PC-3 (cell line): ENCODE data around the gene YPEL3. TPM values are rescaled to one million over a fixed set of nuclear protein-coding genes. Genes with fewer than 3 reads are reported as not detected.

Experiments
- ATAC-seq: fragments of 200-7000 bp; cut with Tn5 transposase; 2 replicates; pipeline ENCODE4 v1.9.1; 2020; ENCODE audit warnings: mild to moderate bottlenecking, moderate library complexity
- BruUV-seq: library from RNA; stranded (reverse); fragments of 400-500 nt; replicated peaks from 2 replicates; lab custom pipeline; 2021; lab: Mats Ljungman, UMichigan
- CTCF ChIA-PET: fragments of 300-600 bp; sonication (Branson Sonifier 250); formaldehyde crosslinking; loops from one replicate; lab custom pipeline; 2022; ENCODE audit warnings: antibody characterized with exemption; lab: Charles Lee
- POLR2A ChIA-PET: fragments of 300-600 bp; sonication (Branson Sonifier 250); formaldehyde crosslinking; loops from one replicate; lab custom pipeline; 2022; ENCODE audit warnings: antibody characterized with exemption; ENCODE audit not compliant: unreplicated experiment; lab: Charles Lee
- DNase-seq: peaks from one replicate; pipeline ENCODE4 v3.0.0-alpha.2; 2015
- H2AFZ ChIP-seq: fragments of 300-600 bp; sonication (generic); 2 replicates; pipeline ENCODE4 v1.6.0; 2016; ENCODE audit warnings: antibody characterized with exemption, low read length
- H3F3A ChIP-seq: fragments of 300-600 bp; sonication (generic); one replicate; pipeline ENCODE4 v1.6.0; 2017; ENCODE audit warnings: antibody characterized with exemption, low read length, control low read depth, mild to moderate bottlenecking; ENCODE audit not compliant: unreplicated experiment
- H3K27ac ChIP-seq: fragments of 300-600 bp; sonication (generic); 2 replicates; pipeline ENCODE4 v1.5.1; 2016; ENCODE audit warnings: mild to moderate bottlenecking, low read length
- H3K27me3 ChIP-seq: fragments of 300-600 bp; sonication (generic); 2 replicates; pipeline ENCODE4 v1.6.1; 2016; ENCODE audit warnings: low read length, mixed read lengths
- H3K36me3 ChIP-seq: fragments of 300-600 bp; sonication (generic); 2 replicates; pipeline ENCODE4 v1.6.1; 2016; ENCODE audit warnings: low read depth, mixed run types, low read length, mixed read lengths
- H3K4me1 ChIP-seq: fragments of 300-600 bp; sonication (generic); 2 replicates; pipeline ENCODE4 v1.5.1; 2016; ENCODE audit warnings: low read length; ENCODE audit not compliant: insufficient read depth
- H3K4me2 ChIP-seq: fragments of 300-600 bp; sonication (generic); 2 replicates; pipeline ENCODE4 v1.6.0; 2016; ENCODE audit warnings: low read length
- H3K4me3 ChIP-seq: fragments of 300-600 bp; sonication (generic); 2 replicates; pipeline ENCODE4 v1.5.1; 2016; ENCODE audit warnings: mild to moderate bottlenecking, low read length, mixed read lengths
- H3K79me2 ChIP-seq: fragments of 300-600 bp; sonication (generic); 2 replicates; pipeline ENCODE4 v1.6.1; 2017; ENCODE audit warnings: low read length, mixed read lengths
- H3K9ac ChIP-seq: fragments of 300-600 bp; sonication (generic); 2 replicates; pipeline ENCODE4 v1.6.0; 2016; ENCODE audit warnings: mild to moderate bottlenecking, low read length
- H3K9me2 ChIP-seq: fragments of 300-600 bp; sonication (generic); replicated peaks from 2 replicates; pipeline ENCODE4 v1.6.1; 2016; ENCODE audit warnings: mixed run types, low read length, mixed read lengths
- H3K9me3 ChIP-seq: fragments of 300-600 bp; sonication (generic); 2 replicates; pipeline ENCODE4 v1.6.1; 2016; ENCODE audit warnings: low read length, mixed read lengths
- H4K20me1 ChIP-seq: fragments of 300-600 bp; sonication (generic); 2 replicates; pipeline ENCODE4 v1.6.1; 2016; ENCODE audit warnings: low read length, mixed read lengths
- CTCF ChIP-seq: fragments of 300-600 bp; sonication (generic); conservative IDR thresholded peaks from 2 replicates; pipeline ENCODE4 v1.5.1; 2017; ENCODE audit warnings: antibody characterized with exemption, low read depth, mild to moderate bottlenecking, low read length
- EZH2 ChIP-seq: fragments of 300-600 bp; sonication (generic); IDR thresholded peaks from one replicate; pipeline ENCODE4 v1.6.1; 2017; ENCODE audit warnings: antibody characterized with exemption, mild to moderate bottlenecking, low read length; ENCODE audit not compliant: unreplicated experiment
- EZH2phosphoT487 ChIP-seq: fragments of 300-600 bp; sonication (generic); IDR thresholded peaks from 2 replicates; pipeline ENCODE4 v1.6.1; 2018; ENCODE audit warnings: mild to moderate bottlenecking, antibody characterized with exemption, low read length, borderline replicate concordance
- intact Hi-C: fragments of 100-400 bp; cut with micrococcal nuclease; formaldehyde crosslinking; loops from 2 replicates; pipeline ENCODE4 v1.9.0; 2023
- total RNA-seq: library from RNA; depleted of rRNA; stranded (reverse); fragments of >200 nt; gene quantifications from 2 replicates; pipeline ENCODE4 v1.2.3, GENCODE V29; 2014

The YPEL3 gene
- total RNA-seq, 1 experiment from 2014 or later, result 7.7 TPM

- no peak overlapping the region for H3K4me3 ChIP-seq
- H3K27ac ChIP-seq, result no peak overlapping the region; the same call in 1 of the 2 replicates
- ChIA-PET POLR2A (no interaction called here), CTCF (interaction anchor here (1.3 to 2.0 kb wide), 2 partner anchors 33 to 35 kb away, joined by 3 to 13 read pairs; partner anchors contain the start of gene TBX6)
- H3K4me1 ChIP-seq, result peaks cover 10% of the 10 kb centered on the region
- H3K27me3 ChIP-seq, result no peaks in the 10 kb centered on the region
- H3K9me2 ChIP-seq, result no peaks in the 10 kb centered on the region
- TF ChIP-seq EZH2phosphoT487, result no peak
- no peak for TF ChIP-seq CTCF
- no peak for TF ChIP-seq EZH2
- no peaks in the 10 kb centered on the region for H3K79me2 ChIP-seq
- H3K9me3 ChIP-seq, result no peaks in the 10 kb centered on the region
- no peaks in the 10 kb centered on the region for H3F3A ChIP-seq
- no peak for ATAC-seq
- no peaks in the 10 kb centered on the region for H4K20me1 ChIP-seq
- H2AFZ ChIP-seq, result no peak overlapping the region
- DNase-seq, result no peak
- no peak overlapping the region for H3K4me2 ChIP-seq
- no TSS peak for BruUV-seq
- intact Hi-C loops, result no loop called here
- H3K36me3 ChIP-seq, result no peaks in the 10 kb centered on the region
- H3K9ac ChIP-seq, result no peak overlapping the region
These were observed 29.0 kb upstream of the YPEL3 start for GRCh38 chr16:30124985-30125379.

- Histone ChIP-seq H3K79me2 (no peaks in the 10 kb centered on the region), H4K20me1 (no peaks in the 10 kb centered on the region), H3K36me3 (no peaks in the 10 kb centered on the region), H3K9me2 (no peaks in the 10 kb centered on the region), H3K9me3 (no peaks in the 10 kb centered on the region), H3K4me2 (peak overlapping the region; percentile 83), H3F3A (no peaks in the 10 kb centered on the region), H3K4me1 (peaks cover 10% of the 10 kb centered on the region), H2AFZ (peak overlapping the region; percentile 64), H3K9ac (peak overlapping the region; percentile 72), H3K27me3 (no peaks in the 10 kb centered on the region), H3K4me3 (peak overlapping the region; percentile 79), H3K27ac (no peak overlapping the region)
- intact Hi-C loops, result no loop called here
- ATAC-seq (no peak; the same call in 1 of the 2 replicates), DNase-seq (no peak)
- ChIA-PET CTCF (no interaction called here), POLR2A (no interaction called here)
- TSS peak; percentile 25 for BruUV-seq
- TF ChIP-seq EZH2, result no peak
These were observed 26.7 kb upstream of the YPEL3 start for GRCh38 chr16:30122604-30123160.

- Histone ChIP-seq H3K9me2 (no peaks in the 10 kb centered on the region), H4K20me1 (no peaks in the 10 kb centered on the region), H3K4me3 (peak overlapping the region; percentile 79), H3K4me2 (peak overlapping the region; percentile 83), H3K9me3 (no peaks in the 10 kb centered on the region), H3F3A (no peaks in the 10 kb centered on the region), H3K36me3 (no peaks in the 10 kb centered on the region), H3K9ac (peak overlapping the region; percentile 72), H2AFZ (0 out of 2 replicates have a peak overlapping the region, but pooled peaks have one; percentile 64), H3K27ac (no peak overlapping the region), H3K27me3 (no peaks in the 10 kb centered on the region), H3K4me1 (peaks cover 10% of the 10 kb centered on the region), H3K79me2 (no peaks in the 10 kb centered on the region)
- POLR2A ChIA-PET, result no interaction called here
- intact Hi-C loops, result no loop called here
- ATAC-seq (no peak), DNase-seq (no peak)
- BruUV-seq, result no TSS peak
- CTCF ChIA-PET, result no interaction called here
- TF ChIP-seq EZH2phosphoT487 (no peak), CTCF (no peak), EZH2 (no peak)
These were observed 25.9 kb upstream of the YPEL3 start for GRCh38 chr16:30121741-30122571.
